ACC112 (cell line): ENCODE data around the gene FGG.

Source experiments
- H2AFZ ChIP-seq: fragments of 200-600 bp; sonication (generic); one replicate; pipeline ENCODE4 v1.6.0; 2017; ENCODE audit warnings: antibody characterized with exemption, low read length; ENCODE audit not compliant: unreplicated experiment
- H3K27ac ChIP-seq: fragments of 200-600 bp; sonication (generic); 2 replicates; pipeline ENCODE4 v1.5.1; 2014; ENCODE audit warnings: low read depth, mild to moderate bottlenecking, antibody characterized with exemption, low read length, moderate library complexity
- H3K27me3 ChIP-seq: fragments of 200-600 bp; sonication (generic); 2 replicates; pipeline ENCODE4 v1.6.1; 2014; ENCODE audit warnings: mild to moderate bottlenecking, antibody characterized with exemption, low read length, moderate library complexity, mixed read lengths; ENCODE audit not compliant: insufficient read depth
- H3K36me3 ChIP-seq: fragments of 200-600 bp; sonication (generic); 2 replicates; pipeline ENCODE4 v1.6.1; 2016; ENCODE audit warnings: mild to moderate bottlenecking, antibody characterized with exemption, low read length, moderate library complexity, mixed read lengths; ENCODE audit not compliant: insufficient read depth
- H3K4me1 ChIP-seq: fragments of 200-600 bp; sonication (generic); one replicate; pipeline ENCODE4 v1.6.1; 2016; ENCODE audit warnings: low read length, mixed read lengths; ENCODE audit not compliant: insufficient read depth, unreplicated experiment, control insufficient read depth
- H3K4me3 ChIP-seq: fragments of 200-600 bp; sonication (generic); 2 replicates; pipeline ENCODE4 v1.5.1; 2014; ENCODE audit warnings: mild to moderate bottlenecking, low read depth, low read length
- H3K79me2 ChIP-seq: fragments of 200-600 bp; sonication (generic); one replicate; pipeline ENCODE4 v1.6.0; 2016; ENCODE audit warnings: low read length; ENCODE audit not compliant: control insufficient read depth, unreplicated experiment, insufficient read depth

The FGG gene

DNA sequence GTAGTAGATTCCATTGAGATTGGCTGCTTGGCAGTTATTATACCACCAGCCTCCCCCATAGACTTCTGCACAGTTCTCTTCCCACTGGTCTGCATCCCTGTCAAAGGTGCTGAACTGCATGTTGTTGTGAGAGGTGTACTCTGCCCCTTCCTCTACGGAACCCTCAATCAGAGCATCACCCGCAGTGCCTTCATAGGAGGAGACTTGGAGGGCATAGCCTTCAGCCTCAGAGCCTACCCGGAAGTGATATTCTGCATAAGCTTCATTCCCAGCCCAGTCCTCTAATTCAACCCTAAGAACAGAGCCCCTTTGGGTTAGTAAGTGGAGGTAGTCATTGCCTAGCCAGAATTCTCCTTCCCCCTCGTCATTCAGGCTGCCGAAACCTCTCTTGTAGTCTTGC lies 28.2 kb downstream of the FGG start:
- no peak overlapping the region for H2AFZ ChIP-seq
- H3K4me1 ChIP-seq: peaks cover under 1% of the 10 kb centered on the region
- H3K79me2 ChIP-seq: no peaks in the 10 kb centered on the region
- H3K36me3 ChIP-seq: no peaks in the 10 kb centered on the region
- no peak overlapping the region for H3K27ac ChIP-seq
- no peak overlapping the region for H3K4me3 ChIP-seq
- H3K27me3 ChIP-seq: no peaks in the 10 kb centered on the region

DNA sequence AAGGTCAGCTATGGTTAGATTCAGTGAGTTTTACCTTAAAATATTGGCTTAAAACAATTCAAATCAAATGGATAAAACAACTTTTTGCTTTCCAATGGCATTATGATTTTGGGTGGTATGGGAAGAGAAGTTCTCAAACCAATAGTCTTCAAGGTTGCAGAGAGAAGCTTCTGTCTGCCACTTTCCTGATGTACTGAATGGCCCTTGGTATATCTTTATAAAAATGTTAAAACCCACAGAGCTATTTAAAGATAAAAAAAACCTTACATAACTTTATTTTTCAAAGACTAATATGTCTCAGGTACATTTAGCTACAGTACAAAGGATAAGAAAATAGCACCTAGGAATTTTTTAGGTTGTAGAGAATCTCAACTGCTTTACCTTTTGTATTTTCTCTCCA lies 28.8 kb downstream of the FGG start:
- Histone ChIP-seq H3K27me3 (no peaks in the 10 kb centered on the region), H3K4me1 (peaks cover 5% of the 10 kb centered on the region), H2AFZ (no peak overlapping the region), H3K4me3 (no peak overlapping the region), H3K79me2 (no peaks in the 10 kb centered on the region), H3K27ac (no peak overlapping the region), H3K36me3 (no peaks in the 10 kb centered on the region)

DNA sequence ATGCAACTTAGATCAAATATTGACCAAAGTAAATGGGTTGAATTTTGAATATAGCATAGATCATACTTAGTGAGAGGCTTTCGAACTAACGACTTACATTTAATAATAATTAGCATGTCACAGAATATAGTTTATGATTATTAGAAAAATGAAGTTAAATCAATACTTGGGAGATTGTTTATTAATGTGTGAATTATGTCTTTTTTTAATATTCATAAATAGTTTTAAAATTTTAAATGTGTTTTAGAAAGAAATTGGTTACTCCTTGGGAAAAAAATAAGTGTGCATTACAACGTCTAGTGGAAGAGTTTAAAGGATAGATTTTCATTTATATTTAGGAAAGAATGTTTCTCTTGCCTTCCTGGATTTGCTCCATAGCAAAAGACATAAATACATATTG lies 29.2 kb downstream of the FGG start:
- H3K4me1 ChIP-seq: peaks cover 5% of the 10 kb centered on the region
- H3K4me3 ChIP-seq: no peak overlapping the region

DNA sequence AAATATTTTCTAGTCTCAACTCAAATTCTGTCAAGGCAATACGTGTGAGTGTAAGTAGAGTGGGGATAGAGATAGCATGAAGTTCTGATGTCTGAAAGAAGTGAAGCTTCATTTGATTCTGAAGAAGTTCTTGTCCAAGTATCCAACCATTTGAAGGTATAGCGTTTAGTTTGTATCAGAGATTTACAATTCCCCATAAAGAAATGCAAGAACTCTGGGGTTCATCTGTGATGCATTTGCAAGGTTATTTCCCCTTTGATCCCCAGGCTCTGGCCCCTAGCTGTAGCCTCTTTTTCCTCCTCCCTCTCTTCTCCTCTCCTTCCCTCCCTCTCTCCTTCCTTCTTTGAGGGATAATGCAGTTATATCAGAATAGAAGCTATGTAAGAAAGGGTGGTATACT lies 29.7 kb downstream of the FGG start:
- Histone ChIP-seq H3K79me2 (no peaks in the 10 kb centered on the region), H3K27ac (no peak overlapping the region), H3K27me3 (no peaks in the 10 kb centered on the region), H3K4me1 (peaks cover 6% of the 10 kb centered on the region), H3K4me3 (no peak overlapping the region), H3K36me3 (no peaks in the 10 kb centered on the region), H2AFZ (no peak overlapping the region)

More for the DNA sequence above, 29.2 kb downstream of the FGG start:
- Histone ChIP-seq H3K36me3 (no peaks in the 10 kb centered on the region), H3K27ac (no peak overlapping the region), H3K79me2 (no peaks in the 10 kb centered on the region), H3K27me3 (no peaks in the 10 kb centered on the region), H2AFZ (no peak overlapping the region)

GRCh38 chr4:154579927-154580326 lies 32.5 kb downstream of the FGG start:
- no peaks in the 10 kb centered on the region for H3K79me2 ChIP-seq
- H2AFZ ChIP-seq: no peak overlapping the region
- no peaks in the 10 kb centered on the region for H3K36me3 ChIP-seq
- no peak overlapping the region for H3K4me3 ChIP-seq
- no peaks in the 10 kb centered on the region for H3K27me3 ChIP-seq
- peaks cover 14% of the 10 kb centered on the region for H3K4me1 ChIP-seq
- H3K27ac ChIP-seq: no peak overlapping the region

- Histone ChIP-seq H3K4me3 (no peak overlapping the region), H2AFZ (no peak overlapping the region), H3K27ac (no peak overlapping the region), H3K79me2 (no peaks in the 10 kb centered on the region), H3K4me1 (peaks cover 14% of the 10 kb centered on the region), H3K27me3 (no peaks in the 10 kb centered on the region), H3K36me3 (no peaks in the 10 kb centered on the region)
These were observed 33.5 kb downstream of the FGG start for GRCh38 chr4:154578919-154579318.

DNA sequence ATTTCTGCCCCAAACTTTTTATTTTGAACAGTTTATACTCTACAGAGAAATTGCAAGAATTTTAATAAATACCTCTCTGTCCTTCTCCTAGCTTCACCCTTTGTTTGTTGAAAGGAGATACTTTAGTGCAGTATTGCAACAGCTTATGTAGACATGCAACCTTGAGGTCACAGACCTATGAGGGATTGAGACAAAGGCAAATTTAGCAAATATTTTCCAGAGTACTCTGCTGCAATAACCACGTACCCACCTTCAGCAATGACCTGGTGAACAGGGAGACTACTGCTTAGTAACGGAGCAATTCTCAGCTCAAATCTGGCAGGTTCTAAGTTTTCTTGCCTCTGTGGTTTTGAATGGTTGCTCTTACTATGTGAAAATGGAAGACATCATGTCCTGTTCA lies 35.1 kb downstream of the FGG start:
- Histone ChIP-seq H2AFZ (no peak overlapping the region), H3K27ac (no peak overlapping the region), H3K4me3 (no peak overlapping the region), H3K36me3 (no peaks in the 10 kb centered on the region), H3K79me2 (no peaks in the 10 kb centered on the region), H3K4me1 (peaks cover 14% of the 10 kb centered on the region), H3K27me3 (no peaks in the 10 kb centered on the region)

DNA sequence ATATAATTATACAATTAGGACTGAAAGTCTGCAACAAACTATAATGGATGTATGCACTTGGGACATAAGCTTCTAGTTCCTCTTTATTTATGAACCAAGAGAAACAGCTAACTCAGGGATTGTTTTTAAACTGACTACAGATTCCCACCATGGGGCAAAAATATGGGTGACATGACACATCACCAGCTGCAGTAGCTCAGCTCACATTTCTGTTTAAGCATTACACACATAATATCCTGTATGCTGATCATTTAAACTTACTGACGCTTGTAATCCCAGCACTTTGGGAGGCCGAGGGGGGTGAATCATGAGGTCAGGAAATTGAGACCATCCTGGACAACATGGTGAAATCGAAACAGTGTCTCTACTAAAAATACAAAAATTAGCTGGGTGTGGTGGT lies 38.1 kb downstream of the FGG start:
- no peaks in the 10 kb centered on the region for H3K36me3 ChIP-seq
- peaks cover 18% of the 10 kb centered on the region for H3K4me1 ChIP-seq
- no peak overlapping the region for H3K4me3 ChIP-seq
- no peak overlapping the region for H2AFZ ChIP-seq
- no peaks in the 10 kb centered on the region for H3K79me2 ChIP-seq
- no peaks in the 10 kb centered on the region for H3K27me3 ChIP-seq
- no peak overlapping the region for H3K27ac ChIP-seq

- H3K4me3 ChIP-seq: no peak overlapping the region
- no peaks in the 10 kb centered on the region for H3K79me2 ChIP-seq
- H2AFZ ChIP-seq: no peak overlapping the region
- H3K4me1 ChIP-seq: peaks cover 22% of the 10 kb centered on the region
- no peak overlapping the region for H3K27ac ChIP-seq
- H3K27me3 ChIP-seq: no peaks in the 10 kb centered on the region
- H3K36me3 ChIP-seq: no peaks in the 10 kb centered on the region
These were observed 39.1 kb downstream of the FGG start for GRCh38 chr4:154573190-154573870.

DNA sequence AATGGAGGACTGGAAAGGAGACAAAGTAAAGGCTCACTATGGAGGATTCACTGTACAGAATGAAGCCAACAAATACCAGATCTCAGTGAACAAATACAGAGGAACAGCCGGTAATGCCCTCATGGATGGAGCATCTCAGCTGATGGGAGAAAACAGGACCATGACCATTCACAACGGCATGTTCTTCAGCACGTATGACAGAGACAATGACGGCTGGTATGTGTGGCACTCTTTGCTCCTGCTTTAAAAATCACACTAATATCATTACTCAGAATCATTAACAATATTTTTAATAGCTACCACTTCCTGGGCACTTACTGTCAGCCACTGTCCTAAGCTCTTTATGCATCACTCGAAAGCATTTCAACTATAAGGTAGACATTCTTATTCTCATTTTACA lies 42.9 kb downstream of the FGG start:
- Histone ChIP-seq H3K79me2 (no peaks in the 10 kb centered on the region), H2AFZ (no peak overlapping the region), H3K27me3 (no peaks in the 10 kb centered on the region), H3K36me3 (no peaks in the 10 kb centered on the region), H3K4me1 (peaks cover 32% of the 10 kb centered on the region), H3K27ac (no peak overlapping the region), H3K4me3 (no peak overlapping the region)

DNA sequence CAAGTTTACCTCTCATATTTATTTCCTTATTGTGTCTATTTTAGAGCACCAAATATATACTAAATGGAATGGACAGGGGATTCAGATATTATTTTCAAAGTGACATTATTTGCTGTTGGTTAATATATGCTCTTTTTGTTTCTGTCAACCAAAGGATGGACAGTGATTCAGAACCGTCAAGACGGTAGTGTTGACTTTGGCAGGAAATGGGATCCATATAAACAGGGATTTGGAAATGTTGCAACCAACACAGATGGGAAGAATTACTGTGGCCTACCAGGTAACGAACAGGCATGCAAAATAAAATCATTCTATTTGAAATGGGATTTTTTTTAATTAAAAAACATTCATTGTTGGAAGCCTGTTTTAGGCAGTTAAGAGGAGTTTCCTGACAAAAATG lies 43.4 kb downstream of the FGG start:
- Histone ChIP-seq H3K27me3 (no peaks in the 10 kb centered on the region), H3K27ac (0 out of 2 replicates have a peak overlapping the region, but pooled peaks have one; percentile 5), H2AFZ (no peak overlapping the region), H3K36me3 (no peaks in the 10 kb centered on the region), H3K79me2 (no peaks in the 10 kb centered on the region), H3K4me3 (no peak overlapping the region), H3K4me1 (peaks cover 32% of the 10 kb centered on the region)
